ENCODE data around the gene SET. TPM values are rescaled to one million over a fixed set of nuclear protein-coding genes. Genes with fewer than 3 reads are reported as not detected.
A peak's percentile ranks its signal among the peaks of the same experiment; 100 is the strongest.

Gene SET
- total RNA-seq, 1 donor = 313 TPM

- TF ChIP-seq, protein P1, sequence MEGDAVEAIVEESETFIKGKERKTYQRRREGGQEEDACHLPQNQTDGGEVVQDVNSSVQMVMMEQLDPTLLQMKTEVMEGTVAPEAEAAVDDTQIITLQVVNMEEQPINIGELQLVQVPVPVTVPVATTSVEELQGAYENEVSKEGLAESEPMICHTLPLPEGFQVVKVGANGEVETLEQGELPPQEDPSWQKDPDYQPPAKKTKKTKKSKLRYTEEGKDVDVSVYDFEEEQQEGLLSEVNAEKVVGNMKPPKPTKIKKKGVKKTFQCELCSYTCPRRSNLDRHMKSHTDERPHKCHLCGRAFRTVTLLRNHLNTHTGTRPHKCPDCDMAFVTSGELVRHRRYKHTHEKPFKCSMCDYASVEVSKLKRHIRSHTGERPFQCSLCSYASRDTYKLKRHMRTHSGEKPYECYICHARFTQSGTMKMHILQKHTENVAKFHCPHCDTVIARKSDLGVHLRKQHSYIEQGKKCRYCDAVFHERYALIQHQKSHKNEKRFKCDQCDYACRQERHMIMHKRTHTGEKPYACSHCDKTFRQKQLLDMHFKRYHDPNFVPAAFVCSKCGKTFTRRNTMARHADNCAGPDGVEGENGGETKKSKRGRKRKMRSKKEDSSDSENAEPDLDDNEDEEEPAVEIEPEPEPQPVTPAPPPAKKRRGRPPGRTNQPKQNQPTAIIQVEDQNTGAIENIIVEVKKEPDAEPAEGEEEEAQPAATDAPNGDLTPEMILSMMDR (IDR thresholded peaks at IDR 0.05; ENCODE audit: insufficient read depth, low read length) = no peak
- DNase-seq (ENCODE audit: low read depth) = no peak
Measured at GRCh38 chr9:128720841-128721486, 31.9 kb downstream of the SET start.

DNA sequence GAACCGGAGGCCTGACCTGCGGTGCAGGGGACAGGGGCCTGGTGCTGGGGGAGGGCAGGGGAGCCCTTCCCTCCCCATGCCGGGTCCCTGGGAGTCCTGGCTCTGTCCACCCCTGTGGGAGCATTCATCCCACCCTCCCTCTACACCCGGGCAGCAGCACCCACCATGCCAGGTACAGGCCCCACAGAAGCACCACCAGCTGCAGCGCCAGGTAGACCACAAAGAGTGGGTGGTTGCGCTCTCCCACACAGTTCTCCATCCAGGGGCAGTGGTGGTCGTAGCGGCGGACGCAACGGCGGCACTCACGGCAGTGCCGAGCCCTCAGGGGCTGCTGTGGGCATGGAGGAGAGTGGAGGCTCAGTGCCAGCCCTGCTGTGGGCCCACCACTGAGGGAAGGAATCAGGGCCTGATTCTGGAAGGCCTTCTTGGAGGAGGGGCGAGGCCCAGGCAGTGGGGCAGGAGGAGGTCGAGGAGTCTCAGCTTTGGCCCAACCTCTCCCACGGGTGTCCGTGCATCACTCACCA is 32.5 kb downstream of the SET start:
- DNase-seq (ENCODE audit: low read depth) = no peak
- no peak overlapping the region for H3K4me3 ChIP-seq (ENCODE audit: low read depth, low read length)
- TF ChIP-seq, protein P1 (IDR thresholded peaks at IDR 0.05; ENCODE audit: insufficient read depth, low read length) = no peak

More at GRCh38 chr9:128720841-128721486, 31.9 kb downstream of the SET start:
- no peak overlapping the region for H3K4me3 ChIP-seq (ENCODE audit: low read depth, low read length)

- no peak overlapping the region for H3K4me3 ChIP-seq (ENCODE audit: low read depth, low read length)
- TF ChIP-seq, protein P1 (IDR thresholded peaks at IDR 0.05; ENCODE audit: insufficient read depth, low read length) = no peak
- DNase-seq (ENCODE audit: low read depth) = no peak
Measured at GRCh38 chr9:128722380-128723351, 33.6 kb downstream of the SET start.

- no peak for DNase-seq (ENCODE audit: low read depth)
- TF ChIP-seq, protein P1 (IDR thresholded peaks at IDR 0.05; ENCODE audit: insufficient read depth, low read length) = no peak
- H3K4me3 ChIP-seq (ENCODE audit: low read depth, low read length) = peak overlapping the region; percentile 78
Measured at GRCh38 chr9:128723352-128723865, 34.4 kb downstream of the SET start.

DNA sequence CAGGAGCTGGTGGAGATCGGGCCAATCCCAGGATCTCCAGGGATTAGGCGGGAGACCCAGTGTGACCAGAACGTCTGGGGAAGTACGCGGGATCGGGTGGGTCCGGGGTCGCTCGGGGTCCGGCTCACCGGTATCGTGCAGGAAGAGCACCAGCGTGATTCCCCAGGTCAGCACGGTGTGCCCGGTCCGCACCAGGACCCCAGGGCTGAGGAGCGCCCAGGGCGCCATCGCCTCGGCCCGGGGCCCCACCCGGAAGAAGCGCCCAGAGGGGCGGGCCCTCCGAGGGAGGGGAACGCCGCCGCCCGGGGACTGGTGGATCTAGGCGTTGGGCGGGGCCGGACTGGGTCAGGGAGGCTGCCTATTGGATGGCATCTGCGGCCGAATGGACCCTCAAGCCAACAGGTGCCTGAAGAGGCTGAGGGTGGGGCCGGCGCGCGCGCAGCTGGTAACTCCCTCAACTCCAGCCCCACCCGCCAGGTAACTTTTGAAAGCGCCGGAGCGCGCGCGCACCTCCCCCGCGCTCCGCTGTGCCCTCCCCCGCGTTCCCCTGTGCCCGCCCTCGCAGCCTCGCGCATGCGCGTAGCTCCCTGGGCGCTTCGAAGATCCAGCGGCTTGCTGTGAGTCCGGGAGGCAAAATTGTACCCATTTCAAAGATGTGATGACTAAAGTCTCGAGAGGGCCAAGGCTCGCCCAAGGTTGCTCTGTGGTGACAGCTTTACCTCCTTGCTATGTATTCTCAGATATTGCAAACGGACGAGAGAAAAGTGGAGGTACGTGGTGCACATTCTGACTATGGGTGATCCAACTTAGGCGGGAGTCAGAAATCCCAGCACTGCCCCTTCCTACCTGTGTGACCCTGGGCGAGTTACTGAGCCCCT is 35.1 kb downstream of the SET start, which contains the start of gene ZDHHC12:
Gene ZDHHC12, minus strand, starts transcription at position 262 of the 878 bp plus-strand sequence. Its CDS starts 34 bp downstream, at position 228.
- H3K4me3 ChIP-seq (ENCODE audit: low read depth, low read length) = peak within 1 kb of the TSS; percentile 78
- DNase-seq (ENCODE audit: low read depth) = peak; percentile 84
- TF ChIP-seq, protein P1 (IDR thresholded peaks at IDR 0.05; ENCODE audit: insufficient read depth, low read length) = no peak

Measured in fibroblast of the aortic adventitia (primary cell).